Non-pigmented ciliary epithelial cell (primary cell): ENCODE data around the gene PICALM.
A peak's percentile ranks its signal among the peaks of the same experiment; 100 is the strongest.

ENCODE experiments used
- DNase-seq: peaks from one replicate; pipeline ENCODE4 v3.0.0-alpha.2; 2010; ENCODE audit warnings: low read depth

The PICALM gene

GRCh38 chr11:86081455-86081854, 12.6 kb upstream of the PICALM start:
- no peak for DNase-seq

- no peak for DNase-seq
Observed at GRCh38 chr11:86079421-86079820, 10.5 kb upstream of the PICALM start.

- DNase-seq, result no peak
Observed at GRCh38 chr11:86073948-86074347, 5.1 kb upstream of the PICALM start.

GRCh38 chr11:86072211-86072610, 3.3 kb upstream of the PICALM start:
- no peak for DNase-seq

GRCh38 chr11:86070142-86071056, 1.5 kb upstream of the PICALM start:
- DNase-seq, result no peak

GRCh38 chr11:86069408-86070101, 671 bp upstream of the PICALM start:
- peak; percentile 93 for DNase-seq

- no peak for DNase-seq
Observed at GRCh38 chr11:86068138-86068871, 579 bp downstream of the PICALM start.

- DNase-seq, result no peak
Observed at GRCh38 chr11:86067851-86068137, 1.1 kb downstream of the PICALM start.

GRCh38 chr11:86067009-86067850, 1.7 kb downstream of the PICALM start:
- no peak for DNase-seq

- DNase-seq, result no peak
Observed at GRCh38 chr11:86066657-86067008, 2.3 kb downstream of the PICALM start.

GRCh38 chr11:86066033-86066432, 2.9 kb downstream of the PICALM start:
- no peak for DNase-seq

- no peak for DNase-seq
Observed at GRCh38 chr11:86064220-86064803, 4.6 kb downstream of the PICALM start.

GRCh38 chr11:86063536-86063935, 5.3 kb downstream of the PICALM start:
- DNase-seq, result no peak

- no peak for DNase-seq
Observed at GRCh38 chr11:86062719-86063118, 6.2 kb downstream of the PICALM start.

GRCh38 chr11:86061483-86062205, 7.2 kb downstream of the PICALM start:
- DNase-seq, result no peak

GRCh38 chr11:86060544-86060943, 8.3 kb downstream of the PICALM start:
- DNase-seq, result no peak

- DNase-seq, result no peak
Observed at GRCh38 chr11:86058360-86058759, 10.5 kb downstream of the PICALM start.

GRCh38 chr11:86056351-86056854, 12.5 kb downstream of the PICALM start:
- DNase-seq, result no peak

GRCh38 chr11:86052693-86053641, 15.9 kb downstream of the PICALM start:
- DNase-seq, result no peak
